IPS DF 19.7 (cell line): Measurements from ENCODE around the gene SCAF11.

Experiments used
- DNase-seq: peaks from one replicate; pipeline ENCODE4 v3.0.0-alpha.2; 2013; ENCODE audit warnings: low read depth, low spot score

The SCAF11 gene

DNA sequence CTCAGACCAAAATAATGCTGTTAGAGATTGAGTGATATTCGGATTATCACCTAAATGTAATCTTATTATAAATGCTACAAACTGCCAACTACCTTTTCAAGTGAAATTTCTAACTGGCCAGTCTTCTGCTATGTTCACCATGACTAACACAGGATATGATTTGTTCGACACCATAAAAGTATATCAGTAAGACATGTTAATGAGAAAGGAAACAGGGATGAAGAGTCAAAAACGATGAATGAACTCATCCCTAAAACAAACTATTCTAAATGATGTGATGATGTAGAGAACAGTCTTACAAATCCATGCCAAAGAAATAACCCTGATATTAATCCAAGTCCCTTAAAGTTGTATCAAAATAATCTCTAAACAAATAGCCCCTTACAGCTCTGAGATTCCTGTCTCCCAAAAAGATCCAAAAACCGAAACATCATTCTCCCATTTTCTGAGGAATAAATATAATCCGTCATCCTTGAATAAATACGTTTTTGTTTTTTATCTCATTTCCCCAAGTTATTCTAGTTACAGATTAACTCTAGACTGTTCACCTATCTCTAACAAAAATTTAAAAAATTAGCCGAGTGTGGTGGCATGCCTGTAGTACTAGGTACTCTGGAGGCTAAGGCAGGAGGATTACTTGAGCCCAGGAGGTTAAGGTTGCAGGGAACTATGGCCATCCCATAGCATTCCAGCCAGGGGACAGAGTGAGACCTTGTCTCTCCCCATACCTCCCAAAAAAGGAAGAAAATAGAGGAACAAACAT is 9.1 kb downstream of the SCAF11 start:
- DNase-seq: no peak

DNA sequence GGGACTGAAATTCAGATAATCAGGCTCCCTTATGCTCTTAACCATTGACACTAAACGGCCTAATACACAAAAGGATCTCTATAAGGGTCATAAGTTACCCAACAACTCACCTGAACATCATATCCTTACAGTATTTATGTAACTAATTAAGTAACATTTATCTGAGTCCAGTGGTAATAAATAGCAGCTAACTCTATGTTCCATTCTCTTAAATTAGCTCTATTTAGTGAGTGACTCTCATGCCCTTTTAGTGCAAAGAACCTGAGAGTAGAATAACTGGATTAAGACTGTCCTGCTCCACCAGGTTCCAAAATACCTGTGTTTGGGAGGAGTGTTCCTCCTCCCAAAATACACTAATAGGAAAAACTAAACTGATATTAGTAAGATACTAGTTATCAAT is 9.8 kb downstream of the SCAF11 start:
- DNase-seq: no peak

DNA sequence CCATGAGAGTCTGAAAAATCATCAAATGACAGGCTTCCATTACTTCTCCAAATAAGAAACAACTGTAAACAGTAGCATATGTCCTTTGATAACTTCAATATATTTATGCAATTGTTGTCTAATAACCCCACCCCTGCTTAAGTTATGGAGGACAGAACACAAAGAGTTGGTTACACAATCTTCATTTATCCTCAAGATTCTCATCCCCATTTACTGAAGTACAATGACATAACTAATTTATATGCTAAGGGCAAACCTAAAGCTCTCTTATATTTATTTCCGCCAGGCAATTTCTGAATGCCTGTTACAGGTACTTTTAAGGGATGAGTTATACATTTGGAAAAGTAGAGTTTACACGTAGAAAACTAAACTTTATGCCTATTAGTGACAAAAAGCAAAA is 12.3 kb downstream of the SCAF11 start:
- no peak for DNase-seq

DNA sequence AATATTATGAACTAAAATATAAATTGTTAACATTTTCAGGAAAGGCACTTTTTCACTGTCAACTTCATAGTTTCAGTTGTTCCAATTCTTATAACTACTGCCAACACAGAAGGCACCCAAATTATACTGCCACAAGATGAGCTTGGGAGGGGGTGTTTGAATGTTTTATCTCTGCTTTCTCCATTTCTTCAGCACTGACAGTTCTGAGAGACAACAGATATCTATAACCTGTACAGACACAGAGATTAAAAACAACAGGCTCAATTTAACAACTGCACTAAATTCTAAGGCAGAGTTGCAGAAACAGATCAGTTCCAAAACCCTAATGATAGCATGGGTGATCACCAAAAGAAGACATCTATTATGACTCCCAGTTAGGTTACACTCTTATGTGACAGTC is 12.8 kb downstream of the SCAF11 start:
- no peak for DNase-seq

DNA sequence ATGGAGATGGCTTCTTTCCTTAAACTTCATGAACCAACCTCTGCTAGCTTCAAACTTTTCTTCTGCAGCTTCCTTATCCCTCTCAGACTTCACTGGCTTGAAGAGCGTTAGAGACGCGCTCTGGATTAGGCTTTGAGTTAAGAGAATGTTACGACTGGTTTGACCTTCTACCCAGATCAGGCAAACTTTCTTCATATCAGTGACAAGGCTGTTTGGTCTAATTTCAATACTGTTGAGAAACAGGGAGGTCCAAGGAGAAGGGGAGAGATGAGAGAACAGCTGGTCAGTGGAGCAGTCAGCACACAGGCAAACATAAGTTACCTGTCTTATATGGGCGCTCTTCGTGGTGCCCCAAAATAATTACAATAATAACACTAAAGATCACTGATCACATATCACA is 14.9 kb downstream of the SCAF11 start:
- no peak for DNase-seq

DNA sequence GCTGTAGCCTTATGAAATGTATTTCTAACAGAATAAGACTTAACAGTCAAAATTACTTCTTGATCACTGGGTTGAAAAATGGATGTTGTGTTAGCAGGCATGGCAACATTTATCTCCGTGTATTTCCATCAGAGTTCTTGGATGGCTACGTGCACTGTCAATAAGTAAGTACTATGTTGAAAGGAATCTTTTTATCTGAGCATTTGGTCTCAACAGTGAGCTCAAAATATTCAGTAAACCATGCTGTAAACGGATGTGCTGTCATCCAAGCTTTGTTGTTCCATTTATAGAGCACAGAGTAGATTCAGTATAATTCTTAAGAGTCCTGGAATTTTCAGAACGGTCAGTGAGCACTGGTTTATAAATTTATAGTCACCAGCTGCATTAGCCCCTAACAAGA is 15.5 kb downstream of the SCAF11 start:
- no peak for DNase-seq

DNA sequence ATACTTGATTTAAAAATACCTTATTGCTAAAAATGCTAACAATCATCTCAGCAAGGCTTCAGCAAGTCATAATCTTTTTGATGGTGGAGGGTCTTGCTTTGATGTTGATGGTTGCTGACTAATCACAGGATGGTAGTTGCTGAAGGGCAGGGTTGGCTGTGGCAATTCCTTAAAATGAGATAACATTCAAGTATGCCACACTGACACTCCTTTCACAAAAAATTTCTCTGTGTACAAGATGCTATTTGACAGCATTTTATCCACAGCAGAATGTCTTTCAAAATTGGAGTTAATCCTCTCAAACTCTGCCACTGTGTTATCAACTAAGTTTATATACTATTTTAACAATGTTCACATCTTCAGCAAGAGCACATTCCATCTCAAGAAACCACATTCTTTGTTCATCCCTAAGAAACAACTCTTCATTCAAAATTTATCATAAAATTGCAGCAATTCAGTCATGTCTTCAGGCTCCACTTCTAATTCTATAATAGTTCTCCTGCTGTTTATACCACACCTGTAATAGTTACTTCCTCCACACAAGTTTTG is 16.1 kb downstream of the SCAF11 start:
- no peak for DNase-seq

DNA sequence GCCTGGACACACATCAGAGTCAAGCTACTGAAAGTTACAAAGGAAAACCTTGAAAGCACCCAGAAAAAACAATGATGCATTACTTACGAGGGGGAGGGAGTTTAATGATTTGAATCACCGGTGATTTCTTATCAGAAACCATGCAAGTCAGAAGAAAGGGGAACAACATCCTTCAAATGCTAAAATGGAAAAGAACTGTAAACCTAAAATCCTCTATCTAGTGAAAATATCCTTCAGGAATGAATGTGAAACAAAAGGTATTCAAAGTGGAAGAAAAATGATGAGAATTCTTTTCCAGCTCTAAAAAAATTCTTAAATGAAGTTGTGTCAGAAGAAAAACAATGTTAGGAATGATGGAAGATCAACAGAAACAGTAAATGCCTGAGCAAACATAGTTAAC is 16.8 kb downstream of the SCAF11 start:
- no peak for DNase-seq

DNA sequence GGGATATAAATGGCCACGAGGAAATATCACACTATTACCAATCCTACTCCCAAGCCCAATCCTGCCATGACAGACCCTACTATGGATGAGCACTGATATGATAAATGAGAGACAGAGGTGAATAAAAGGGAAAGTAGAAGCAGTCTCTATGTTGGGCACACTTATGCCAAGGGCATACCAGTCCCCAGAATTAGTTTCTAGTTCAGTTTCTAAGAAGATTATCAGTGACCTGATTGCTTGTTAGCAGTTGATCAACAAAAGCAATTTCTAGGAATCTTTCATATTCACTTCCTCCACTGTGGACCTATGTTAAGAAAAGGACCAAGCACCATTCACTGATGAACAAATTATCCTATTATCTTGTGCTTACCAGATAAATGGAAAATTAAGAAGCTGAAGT is 20.0 kb downstream of the SCAF11 start:
- DNase-seq: no peak

DNA sequence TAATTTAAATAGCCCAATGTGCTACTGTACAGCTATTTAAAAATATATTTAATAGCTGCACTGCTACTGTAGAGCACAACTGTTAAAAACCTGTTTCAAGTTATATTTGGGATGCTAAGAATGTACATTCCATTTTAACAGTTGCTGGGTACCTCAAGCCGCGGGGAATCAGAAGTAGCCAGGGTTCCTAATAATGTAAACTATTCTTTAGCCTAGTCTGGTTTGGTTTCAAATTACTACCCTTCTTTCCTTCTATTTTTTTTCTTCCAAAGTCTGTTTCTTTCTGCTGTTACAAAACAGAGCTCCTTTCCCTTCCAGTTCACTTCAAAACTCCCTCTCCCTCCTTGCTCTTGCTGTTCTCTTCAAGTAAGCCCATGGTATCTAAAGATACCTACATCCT is 21.3 kb downstream of the SCAF11 start:
- DNase-seq: no peak

DNA sequence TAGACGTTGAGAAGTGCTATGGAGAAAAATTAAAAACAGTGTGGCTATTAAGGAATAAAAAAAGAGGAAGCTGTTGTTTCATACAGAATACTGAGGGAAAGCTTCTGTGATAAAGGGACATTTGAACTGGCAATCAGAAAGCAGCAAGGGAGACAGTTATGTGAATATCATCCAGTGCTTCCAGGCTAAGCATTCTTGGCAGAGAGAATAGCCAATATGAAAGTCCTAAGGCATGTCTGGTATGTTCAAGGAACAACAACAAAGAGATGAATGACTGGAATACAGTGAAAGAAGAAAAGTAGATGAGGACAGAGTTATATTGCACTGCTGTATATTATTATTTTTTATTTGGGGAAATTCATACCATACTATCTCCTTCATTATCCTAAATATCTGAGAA is 23.9 kb downstream of the SCAF11 start:
- DNase-seq: no peak

DNA sequence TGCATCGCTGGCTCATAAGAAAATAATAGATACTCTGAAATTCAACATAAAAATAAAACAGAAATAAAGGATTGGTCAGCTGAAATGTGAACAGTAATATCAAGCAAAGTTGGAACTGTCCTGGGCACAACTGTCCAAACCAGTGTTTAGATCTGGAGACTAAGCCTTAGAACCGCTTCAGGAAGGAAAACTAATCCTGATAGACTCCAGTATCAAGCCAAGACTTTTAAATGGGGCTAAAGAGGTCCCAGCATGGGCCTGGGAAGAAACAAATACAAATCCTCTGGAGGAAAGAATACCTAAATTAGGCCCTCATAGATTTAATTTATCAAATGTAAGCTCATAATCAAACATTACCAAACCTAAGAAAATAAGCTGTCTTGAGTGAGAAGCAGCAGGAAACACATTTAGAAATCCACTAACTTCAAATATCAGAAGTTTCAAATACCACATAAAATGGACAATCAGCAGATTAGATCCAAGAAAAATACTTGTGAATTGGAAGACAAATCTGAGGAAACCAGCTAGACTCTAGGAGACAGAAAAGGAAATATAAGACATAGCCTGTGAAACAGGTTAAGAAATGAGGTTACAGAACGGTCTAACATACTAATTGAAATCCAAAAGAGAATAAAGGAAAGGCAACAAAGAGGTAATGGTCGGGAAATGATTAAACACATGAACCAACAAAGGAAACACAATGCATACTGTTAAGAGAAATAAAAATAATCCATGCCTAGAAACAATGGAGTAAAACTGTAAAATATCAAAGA is 27.6 kb downstream of the SCAF11 start:
- no peak for DNase-seq

DNA sequence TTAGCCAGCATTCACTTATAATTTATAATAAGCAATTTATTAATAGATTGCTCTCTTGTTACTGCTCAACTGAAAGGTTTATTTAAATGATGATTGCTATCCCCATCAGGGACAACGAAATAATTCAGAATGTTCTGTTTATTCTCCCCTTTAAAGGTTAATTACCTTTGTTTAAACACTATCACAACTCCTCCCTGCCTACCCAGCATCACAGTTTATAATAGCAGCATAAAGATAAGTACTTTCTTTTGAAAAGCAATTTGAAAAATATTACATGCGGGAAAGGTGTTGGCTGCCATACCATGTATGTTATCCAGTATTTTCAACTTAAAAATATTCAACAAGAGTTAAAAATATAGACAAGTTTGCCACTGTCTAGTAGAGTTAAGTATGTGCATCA is 30.6 kb downstream of the SCAF11 start:
- no peak for DNase-seq

DNA sequence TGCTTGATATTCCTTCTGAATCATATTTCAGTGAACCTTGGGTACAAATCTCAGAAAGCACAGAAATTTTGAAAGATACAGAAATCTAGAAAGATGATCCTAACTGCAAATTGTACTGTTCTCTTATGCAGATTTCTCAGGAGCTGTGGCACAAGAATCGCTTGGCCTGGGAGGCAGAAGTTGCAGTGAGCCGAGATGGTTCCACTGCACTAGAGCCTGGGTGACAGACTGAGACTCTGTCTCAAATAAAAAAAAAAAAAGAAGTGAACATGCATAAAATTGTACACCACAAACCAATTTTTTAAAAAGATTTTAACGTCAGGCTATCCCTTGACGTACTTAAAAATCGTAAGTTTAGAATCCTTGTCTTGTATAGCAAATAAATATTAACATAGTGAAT is 31.3 kb downstream of the SCAF11 start:
- no peak for DNase-seq

DNA sequence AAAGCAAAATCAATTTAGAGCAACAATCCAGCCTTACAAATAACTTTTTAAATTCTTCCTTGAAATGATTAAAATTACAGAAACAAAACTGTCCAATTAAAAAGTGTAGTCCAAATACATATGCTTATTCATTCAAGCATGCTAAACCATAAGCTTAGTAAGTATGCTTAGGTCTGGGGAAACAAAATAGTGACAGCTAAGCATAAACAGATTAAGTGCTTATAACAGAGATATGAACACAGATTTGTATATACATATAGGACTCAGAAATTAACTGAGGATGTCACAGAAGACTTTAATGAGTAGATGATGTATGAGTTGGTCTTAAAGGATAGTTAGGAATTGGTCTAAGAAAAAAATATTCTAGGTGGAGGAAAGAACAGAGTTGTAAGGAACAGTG is 41.8 kb downstream of the SCAF11 start:
- DNase-seq: no peak

DNA sequence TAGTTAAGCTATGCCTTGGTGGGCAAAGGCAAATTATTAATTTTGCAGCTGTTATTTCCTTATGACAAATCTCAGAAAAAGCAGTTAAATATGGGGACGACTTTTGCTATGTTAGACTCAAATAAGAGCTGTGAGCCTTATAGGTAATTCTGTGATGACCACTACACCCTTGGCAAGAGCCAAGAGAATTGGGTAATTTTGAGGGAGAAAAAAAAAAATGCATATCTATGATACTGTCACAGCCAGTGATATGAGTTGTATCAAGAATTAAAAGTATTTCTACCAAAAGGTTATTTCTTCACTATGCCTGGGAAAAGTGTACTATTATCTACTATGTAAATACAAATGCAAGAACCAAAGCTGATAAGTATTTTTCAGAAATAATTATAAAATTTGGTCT is 43.9 kb downstream of the SCAF11 start:
- no peak for DNase-seq

DNA sequence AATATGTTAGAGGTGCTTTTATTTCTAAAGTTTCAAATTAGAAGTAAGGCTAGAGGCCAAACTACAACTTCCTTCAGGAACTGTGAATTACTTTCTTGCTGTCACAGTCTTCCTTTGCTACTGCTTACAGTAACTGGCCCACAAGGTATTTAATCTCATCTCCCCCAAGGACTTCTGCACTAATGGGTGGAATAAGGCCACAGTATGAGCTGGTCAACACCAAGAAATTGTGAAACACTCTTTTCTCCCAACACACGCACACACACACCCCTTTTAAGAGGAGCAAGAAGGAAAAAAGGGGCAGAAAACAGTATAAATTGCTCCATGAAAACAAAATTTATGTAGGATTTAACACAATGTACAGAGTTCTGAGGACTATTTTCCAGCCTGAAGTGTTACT is 45.6 kb downstream of the SCAF11 start:
- no peak for DNase-seq

DNA sequence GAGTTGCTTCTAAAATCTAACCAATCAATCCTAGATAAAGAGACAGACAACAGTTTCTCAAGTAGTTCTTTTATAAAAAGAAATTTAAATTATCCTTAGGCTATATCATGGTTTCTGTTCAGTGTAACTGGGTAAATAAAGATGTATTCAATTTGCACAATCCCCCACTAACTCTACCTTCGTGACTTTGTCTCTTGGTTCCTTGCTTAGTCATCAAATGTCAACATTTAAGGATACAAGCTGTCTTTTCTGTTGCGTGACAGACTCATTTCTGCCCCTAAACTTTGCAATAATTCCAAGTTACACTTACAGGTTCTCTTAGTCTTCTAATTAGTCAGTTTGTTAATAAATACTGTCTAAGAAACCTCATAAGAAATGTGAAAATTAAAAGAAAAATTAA is 50.6 kb downstream of the SCAF11 start:
- no peak for DNase-seq

DNA sequence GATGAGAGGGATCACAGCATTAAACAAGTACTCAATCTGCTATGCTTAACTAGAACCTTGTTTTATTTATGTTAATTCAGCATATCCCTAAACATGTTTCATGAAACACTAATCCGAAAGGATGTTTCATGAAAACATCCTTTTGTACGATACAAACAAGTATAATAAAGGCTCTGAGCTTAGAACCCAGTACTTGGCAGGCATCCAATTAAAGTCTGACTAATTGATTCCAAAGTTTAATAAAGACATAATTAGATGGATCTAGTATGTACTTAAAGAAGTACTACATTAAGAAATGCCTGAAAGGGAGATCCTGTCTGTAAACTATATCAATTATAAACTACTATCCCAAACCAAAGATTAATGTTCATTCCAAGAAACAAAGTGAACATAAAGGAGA is 51.8 kb downstream of the SCAF11 start:
- no peak for DNase-seq

DNA sequence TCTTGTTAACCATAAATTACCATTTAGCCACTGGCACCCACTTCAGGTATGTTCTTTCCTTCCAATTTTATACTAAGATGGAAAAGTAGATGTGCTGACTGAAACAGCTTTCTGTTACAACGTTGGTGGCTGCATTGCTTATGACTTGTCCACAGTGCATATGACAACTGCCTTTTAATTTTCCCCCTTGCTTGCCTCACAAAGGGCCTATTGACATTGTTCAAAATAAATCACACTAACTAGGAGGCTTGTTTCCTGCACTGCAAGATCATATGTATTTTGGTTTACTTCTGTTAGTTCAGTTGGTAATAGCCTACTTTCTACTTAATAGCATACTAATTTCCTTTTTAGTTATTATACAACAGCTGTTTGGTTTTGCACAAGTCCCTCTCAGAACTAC is 55.4 kb downstream of the SCAF11 start:
- DNase-seq: no peak

DNA sequence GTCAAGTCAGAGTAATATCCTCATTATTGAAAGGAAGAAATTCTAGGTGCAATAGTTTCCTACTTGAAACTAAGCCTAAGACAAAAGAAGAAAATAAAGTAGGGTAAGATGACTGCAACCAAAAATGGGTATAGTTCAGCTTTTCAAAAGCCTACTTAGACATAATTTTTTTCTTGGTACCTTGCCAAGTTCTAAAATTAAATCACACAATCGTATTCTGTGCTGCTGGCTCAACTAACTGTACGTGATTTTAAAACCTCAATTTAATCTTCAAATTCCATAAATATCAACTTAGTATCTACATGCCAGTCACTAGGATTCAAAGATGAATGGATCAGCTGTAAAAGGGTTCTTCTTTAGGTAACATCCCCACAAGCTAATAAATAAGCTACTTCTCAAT is 56.9 kb downstream of the SCAF11 start:
- DNase-seq: no peak

DNA sequence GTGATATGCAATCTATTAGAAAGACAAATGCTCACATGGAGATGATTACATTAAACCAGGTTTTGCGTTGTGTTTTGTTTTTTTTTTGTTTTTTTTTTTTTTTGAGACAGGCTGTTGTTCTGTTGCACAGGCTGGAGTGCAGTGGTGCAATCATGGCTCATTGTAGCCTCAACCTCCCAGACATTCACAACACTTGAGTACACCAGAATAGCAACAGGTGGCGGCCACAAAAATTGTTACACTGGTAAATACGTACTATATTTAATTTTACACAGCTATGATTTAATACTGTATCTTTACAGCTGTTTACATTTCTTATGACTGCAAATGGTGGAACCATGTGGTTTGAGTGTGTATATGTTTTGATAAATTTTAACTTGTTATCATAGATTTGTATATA is 60.0 kb downstream of the SCAF11 start:
- DNase-seq: no peak

DNA sequence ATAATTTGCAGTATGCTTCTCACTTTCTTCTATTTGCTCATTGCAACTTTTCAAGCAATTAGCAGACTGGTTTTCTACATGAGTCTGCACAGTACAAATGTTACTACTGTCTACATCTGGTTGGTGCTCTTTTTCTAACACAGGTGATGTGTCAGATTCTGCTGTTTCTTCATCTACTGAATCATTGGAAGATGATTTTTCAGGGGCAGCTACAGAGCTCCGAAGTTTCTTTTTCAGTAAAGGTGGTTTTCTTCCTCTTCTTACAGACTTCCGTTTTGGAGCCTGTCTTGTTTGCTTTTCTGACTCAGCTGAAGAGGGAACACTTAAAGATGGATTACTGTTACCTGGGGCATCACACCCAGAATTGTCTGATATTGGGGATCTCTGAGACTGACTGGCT is 62.1 kb downstream of the SCAF11 start:
- no peak for DNase-seq
